ENCODE data around the gene ANKRD39. TPM values are rescaled to one million over a fixed set of nuclear protein-coding genes. Genes with fewer than 3 reads are reported as not detected.

ANKRD39 gene
- total RNA-seq, 1 donor from 2014 or later: 25.7 TPM

DNA sequence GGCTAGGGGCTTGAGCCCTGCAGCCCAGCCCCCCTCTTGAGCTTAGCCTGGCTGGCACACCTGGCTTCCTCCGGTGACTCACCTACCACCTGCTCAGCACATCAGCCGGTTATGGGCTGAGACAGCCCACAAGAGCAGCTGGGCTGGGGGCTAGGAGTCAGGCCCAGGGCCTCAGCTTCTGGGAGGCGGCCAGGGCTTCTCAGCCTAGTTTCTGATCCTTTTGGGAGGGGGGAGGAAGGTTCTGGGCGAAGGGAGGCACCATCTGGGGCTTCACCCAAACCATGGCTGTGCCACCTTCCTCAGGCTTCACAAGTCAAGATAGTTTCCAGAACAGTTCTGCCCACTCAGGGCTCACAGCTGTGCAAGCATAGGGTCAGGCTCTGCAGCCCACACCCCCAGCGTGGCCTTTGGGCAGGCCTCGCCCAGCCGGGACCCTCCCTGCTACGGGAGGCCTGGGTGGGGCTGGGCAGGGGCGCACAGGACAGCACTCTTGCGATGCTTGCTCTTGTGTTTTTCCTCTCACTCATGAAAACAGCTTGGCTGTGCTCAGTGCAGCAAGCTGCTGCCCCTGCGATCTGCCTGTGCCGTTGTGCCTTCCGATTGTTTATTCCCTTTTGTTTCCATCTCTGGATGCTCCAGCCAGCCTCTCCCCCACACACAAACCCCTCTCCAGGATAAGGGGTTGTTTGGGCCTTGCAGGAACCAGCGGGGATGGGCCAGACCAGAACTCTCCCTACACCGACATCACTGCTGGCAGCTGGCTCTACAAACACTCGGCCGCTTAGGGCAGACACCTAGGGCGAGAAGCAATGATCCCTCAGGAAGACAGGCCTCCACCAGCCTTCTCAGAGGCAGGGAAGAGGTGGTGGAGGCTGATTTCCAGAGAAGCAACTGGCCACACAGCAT, 38.2 kb upstream of the ANKRD39 start:
- DNase-seq: no peak
- Mint-ChIP-seq H3K27me3 (ENCODE audit: unreplicated experiment) (peaks cover 4% of the 10 kb centered on the region), H3K4me1 (ENCODE audit: low read depth, unreplicated experiment) (peaks cover 7% of the 10 kb centered on the region), H3K27ac (ENCODE audit: unreplicated experiment) (peak overlapping the region; percentile 62), H3K4me3 (ENCODE audit: unreplicated experiment) (no peak overlapping the region), H3K36me3 (ENCODE audit: unreplicated experiment) (no peaks in the 10 kb centered on the region), H3K9me3 (ENCODE audit: unreplicated experiment) (peaks cover 14% of the 10 kb centered on the region)
- TF ChIP-seq, protein P1, sequence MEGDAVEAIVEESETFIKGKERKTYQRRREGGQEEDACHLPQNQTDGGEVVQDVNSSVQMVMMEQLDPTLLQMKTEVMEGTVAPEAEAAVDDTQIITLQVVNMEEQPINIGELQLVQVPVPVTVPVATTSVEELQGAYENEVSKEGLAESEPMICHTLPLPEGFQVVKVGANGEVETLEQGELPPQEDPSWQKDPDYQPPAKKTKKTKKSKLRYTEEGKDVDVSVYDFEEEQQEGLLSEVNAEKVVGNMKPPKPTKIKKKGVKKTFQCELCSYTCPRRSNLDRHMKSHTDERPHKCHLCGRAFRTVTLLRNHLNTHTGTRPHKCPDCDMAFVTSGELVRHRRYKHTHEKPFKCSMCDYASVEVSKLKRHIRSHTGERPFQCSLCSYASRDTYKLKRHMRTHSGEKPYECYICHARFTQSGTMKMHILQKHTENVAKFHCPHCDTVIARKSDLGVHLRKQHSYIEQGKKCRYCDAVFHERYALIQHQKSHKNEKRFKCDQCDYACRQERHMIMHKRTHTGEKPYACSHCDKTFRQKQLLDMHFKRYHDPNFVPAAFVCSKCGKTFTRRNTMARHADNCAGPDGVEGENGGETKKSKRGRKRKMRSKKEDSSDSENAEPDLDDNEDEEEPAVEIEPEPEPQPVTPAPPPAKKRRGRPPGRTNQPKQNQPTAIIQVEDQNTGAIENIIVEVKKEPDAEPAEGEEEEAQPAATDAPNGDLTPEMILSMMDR (IDR thresholded peaks at IDR 0.05; ENCODE audit: partially characterized antibody, unreplicated experiment): no peak

DNA sequence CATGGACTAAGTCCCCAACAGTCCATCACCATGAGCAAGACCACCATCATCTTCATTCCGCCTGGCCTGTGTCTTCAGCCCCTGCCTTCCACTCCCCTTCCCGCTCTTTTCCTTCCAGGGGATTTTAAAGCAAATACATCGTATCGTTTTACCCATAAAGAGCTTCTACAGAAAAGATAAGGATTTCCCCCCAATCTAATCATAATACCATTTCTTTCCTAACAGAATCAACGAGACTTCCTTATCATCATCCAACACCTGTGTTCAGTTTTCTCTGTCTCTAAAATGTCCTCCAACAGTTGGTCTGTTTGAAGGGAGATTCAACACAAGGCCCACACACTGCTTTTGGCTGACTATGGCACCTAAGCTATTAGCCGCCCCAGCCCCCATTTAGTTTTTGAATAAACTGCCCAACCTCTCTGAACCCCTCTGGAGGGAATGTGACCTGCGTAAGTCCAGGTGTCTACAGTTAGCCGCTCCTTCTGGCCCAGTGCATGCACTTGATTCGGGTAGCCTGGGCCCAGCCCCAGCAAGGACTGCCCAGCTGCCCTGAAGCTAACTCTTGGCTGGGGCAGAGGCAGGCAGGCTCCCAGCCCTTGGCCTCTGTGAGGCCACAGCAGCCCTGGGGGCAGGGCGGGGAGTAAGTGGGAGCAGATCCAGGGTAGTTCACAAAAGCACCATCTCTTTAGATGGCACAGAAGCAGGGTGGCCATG, 37.4 kb upstream of the ANKRD39 start:
- TF ChIP-seq, protein P1 (IDR thresholded peaks at IDR 0.05; ENCODE audit: partially characterized antibody, unreplicated experiment): no peak
- DNase-seq: no peak
- Mint-ChIP-seq H3K27ac (ENCODE audit: unreplicated experiment) (no peak overlapping the region), H3K4me3 (ENCODE audit: unreplicated experiment) (no peak overlapping the region), H3K9me3 (ENCODE audit: unreplicated experiment) (peaks cover 14% of the 10 kb centered on the region), H3K36me3 (ENCODE audit: unreplicated experiment) (no peaks in the 10 kb centered on the region), H3K4me1 (ENCODE audit: low read depth, unreplicated experiment) (peaks cover 7% of the 10 kb centered on the region), H3K27me3 (ENCODE audit: unreplicated experiment) (peaks cover 4% of the 10 kb centered on the region)

DNA sequence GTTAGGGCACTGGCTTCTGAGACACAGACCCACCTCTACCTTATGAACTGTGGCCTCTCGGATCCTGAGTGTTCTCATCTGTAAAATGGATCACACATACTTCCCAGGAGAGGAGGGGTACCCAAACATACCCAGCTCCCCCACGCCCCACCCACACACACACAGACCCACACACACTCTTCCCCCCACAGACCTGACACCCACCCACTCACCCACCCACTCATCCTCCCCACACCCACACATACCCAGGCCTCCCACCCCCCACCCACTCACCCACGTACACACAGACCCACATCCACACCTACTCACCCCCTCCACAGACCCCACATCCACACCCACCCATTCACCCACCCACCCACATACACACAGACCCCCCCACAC, 36.3 kb upstream of the ANKRD39 start:
- DNase-seq: no peak
- no peak overlapping the region for H3K27ac Mint-ChIP-seq (ENCODE audit: unreplicated experiment)
- H3K36me3 Mint-ChIP-seq (ENCODE audit: unreplicated experiment): no peaks in the 10 kb centered on the region
- peaks cover 7% of the 10 kb centered on the region for H3K4me1 Mint-ChIP-seq (ENCODE audit: low read depth, unreplicated experiment)
- TF ChIP-seq, protein P1 (IDR thresholded peaks at IDR 0.05; ENCODE audit: partially characterized antibody, unreplicated experiment): no peak
- H3K27me3 Mint-ChIP-seq (ENCODE audit: unreplicated experiment): peaks cover 4% of the 10 kb centered on the region
- H3K9me3 Mint-ChIP-seq (ENCODE audit: unreplicated experiment): peaks cover 14% of the 10 kb centered on the region
- no peak overlapping the region for H3K4me3 Mint-ChIP-seq (ENCODE audit: unreplicated experiment)

DNA sequence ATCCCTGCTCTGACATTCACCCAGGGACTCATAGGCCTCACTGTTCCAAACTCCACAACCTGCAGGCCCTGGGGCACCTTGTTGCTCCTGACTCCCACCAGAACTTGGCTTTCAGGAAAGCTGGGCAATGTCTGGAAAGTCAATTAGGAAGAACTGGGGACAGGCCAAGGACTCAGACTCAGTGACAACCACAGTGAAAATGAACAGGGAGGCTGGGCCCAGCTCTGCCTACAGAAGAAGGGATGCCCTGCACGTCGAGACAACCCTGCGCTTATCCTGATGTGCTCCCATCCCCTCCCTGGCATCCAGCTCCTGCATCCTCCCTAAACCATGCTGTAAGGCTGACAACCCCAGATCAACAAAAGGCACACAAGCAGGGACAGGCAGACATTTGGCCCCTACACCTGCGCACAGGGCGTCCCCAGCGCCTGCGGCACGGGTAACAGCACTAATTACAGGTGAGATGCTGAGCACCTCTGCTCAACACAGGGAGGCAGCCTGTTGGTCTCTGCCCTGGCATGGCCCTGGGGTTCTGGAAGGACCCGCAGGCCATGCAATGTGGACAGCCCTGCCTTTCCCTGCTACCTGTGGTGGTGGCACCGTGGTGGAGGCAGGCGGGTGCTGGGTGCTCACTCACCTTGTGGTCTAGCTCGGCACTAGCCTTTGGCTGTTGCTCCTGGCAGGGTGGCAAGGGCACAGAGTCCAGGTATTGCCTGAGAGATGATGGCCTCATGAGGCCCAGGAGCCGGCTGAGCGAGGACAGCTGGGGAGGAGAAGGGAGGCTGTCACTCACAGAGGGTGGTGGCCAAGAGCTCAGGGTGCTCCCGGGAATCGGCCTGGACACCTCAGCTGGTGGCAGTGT, 35.7 kb upstream of the ANKRD39 start:
- H3K4me3 Mint-ChIP-seq (ENCODE audit: unreplicated experiment): no peak overlapping the region
- H3K27ac Mint-ChIP-seq (ENCODE audit: unreplicated experiment): no peak overlapping the region
- DNase-seq: no peak
- H3K27me3 Mint-ChIP-seq (ENCODE audit: unreplicated experiment): peaks cover 2% of the 10 kb centered on the region
- peaks cover 7% of the 10 kb centered on the region for H3K4me1 Mint-ChIP-seq (ENCODE audit: low read depth, unreplicated experiment)
- peaks cover 12% of the 10 kb centered on the region for H3K9me3 Mint-ChIP-seq (ENCODE audit: unreplicated experiment)
- no peaks in the 10 kb centered on the region for H3K36me3 Mint-ChIP-seq (ENCODE audit: unreplicated experiment)
- TF ChIP-seq, protein P1 (IDR thresholded peaks at IDR 0.05; ENCODE audit: partially characterized antibody, unreplicated experiment): no peak

All from glutamatergic neuron (in vitro differentiated cells).